ENCODE measurements around the gene BTNL9. TPM values are rescaled to one million over a fixed set of nuclear protein-coding genes. Genes with fewer than 3 reads are reported as not detected.

Gene BTNL9
- total RNA-seq, 1 donor from 2014 or later, result 99.8 TPM

GRCh38 chr5:181108578-181109165, 68.6 kb downstream of the BTNL9 start:
- Histone ChIP-seq H3K9me3 (no peaks in the 10 kb centered on the region), H3K4me1 (no peaks in the 10 kb centered on the region), H3K27me3 (peaks cover 58% of the 10 kb centered on the region), H3K4me3 (no peak overlapping the region), H3K36me3 (no peaks in the 10 kb centered on the region), H3K27ac (no peak overlapping the region)
- intact Hi-C loops (cut with DNase I), result no loop called here
- DNase-seq (peak; percentile 48), ATAC-seq (no peak)
- TF ChIP-seq CTCF (IDR thresholded peaks at IDR 0.05), result no peak

- H3K27ac ChIP-seq, result no peak overlapping the region
- H3K27me3 ChIP-seq, result peaks cover 66% of the 10 kb centered on the region
- no peaks in the 10 kb centered on the region for H3K36me3 ChIP-seq
- H3K4me3 ChIP-seq, result no peak overlapping the region
- H3K4me1 ChIP-seq, result no peaks in the 10 kb centered on the region
- DNase-seq, result peak; percentile 46
- no peak for TF ChIP-seq CTCF (IDR thresholded peaks at IDR 0.05)
- intact Hi-C loops (cut with DNase I), result no loop called here
- no peak for ATAC-seq
- no peaks in the 10 kb centered on the region for H3K9me3 ChIP-seq
Observed at GRCh38 chr5:181109489-181110013, 69.5 kb downstream of the BTNL9 start.

GRCh38 chr5:181111010-181111409, 70.9 kb downstream of the BTNL9 start:
- Histone ChIP-seq H3K27me3 (peaks cover 79% of the 10 kb centered on the region), H3K9me3 (no peaks in the 10 kb centered on the region), H3K27ac (no peak overlapping the region), H3K4me3 (no peak overlapping the region), H3K4me1 (no peaks in the 10 kb centered on the region), H3K36me3 (no peaks in the 10 kb centered on the region)
- intact Hi-C loops (cut with DNase I), result no loop called here
- DNase-seq (peak; percentile 40), ATAC-seq (no peak)
- no peak for TF ChIP-seq CTCF (IDR thresholded peaks at IDR 0.05)

Small RNAs within 50 kb of the gene (microRNA-seq; reads per million reads assigned to microRNA genes)
- not detected for gene MIR8089 (ENCODE audit: borderline microRNAs expressed)

Other genes starting within 250 kb of the BTNL9 start
- gene MGAT1, start 237.5 kb upstream of the BTNL9 start, total RNA-seq, result 216 TPM
- 22.6 TPM for gene ZFP62, start 179.0 kb upstream of the BTNL9 start, total RNA-seq
- gene BTNL8, start 141.1 kb upstream of the BTNL9 start, total RNA-seq, result 4.5 TPM
- not detected for gene BTNL3, start 51.4 kb upstream of the BTNL9 start, total RNA-seq
- not detected for gene OR2V1, start 90.9 kb downstream of the BTNL9 start, total RNA-seq
- gene OR2V2, start 107.3 kb downstream of the BTNL9 start, total RNA-seq, result not detected
- gene TRIM7, start 164.9 kb downstream of the BTNL9 start, total RNA-seq, result 4.9 TPM
- 26.9 TPM for gene TRIM41, start 183.0 kb downstream of the BTNL9 start, total RNA-seq
- 1,155 TPM for gene RACK1, start 203.6 kb downstream of the BTNL9 start, total RNA-seq
- gene TRIM52, start 220.9 kb downstream of the BTNL9 start, total RNA-seq, result 16.3 TPM

Measured in upper lobe of right lung (tissue), 1 donor.